ENCODE measurements around the gene LRRC14B.

DNA sequence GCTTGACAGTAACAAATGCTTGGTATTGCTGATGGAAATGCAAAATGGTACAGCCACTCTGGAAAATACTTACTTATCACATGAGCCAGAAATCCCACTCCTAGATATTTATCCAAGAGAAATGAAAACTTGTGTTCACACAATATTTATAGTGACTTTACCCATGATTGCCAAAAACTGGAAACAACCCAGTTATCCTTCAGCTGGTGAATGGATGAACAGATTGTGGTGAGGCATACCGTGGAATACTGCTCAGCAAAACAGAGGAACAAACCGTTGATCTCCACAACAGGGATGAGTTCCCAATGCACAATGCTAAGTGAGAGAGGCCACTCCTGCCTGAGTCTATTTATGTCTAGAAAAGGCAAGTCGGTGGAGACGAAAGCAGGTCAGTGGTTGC is 40.5 kb upstream of the LRRC14B start:
- TF ChIP-seq POLR2AphosphoS5 (IDR thresholded peaks at IDR 0.05; ENCODE audit: low read depth, low read length), result no peak
- TF ChIP-seq POLR2A (IDR thresholded peaks at IDR 0.05; ENCODE audit: low read depth, low read length), result no peak
- TF ChIP-seq TAF1 (IDR thresholded peaks at IDR 0.05; ENCODE audit: borderline replicate concordance, low read depth, low read length), result no peak
